IMR-90 (cell line): Measurements from ENCODE around the gene SGSM2. TPM values are rescaled to one million over a fixed set of nuclear protein-coding genes. Genes with fewer than 3 reads are reported as not detected.

ENCODE experiments used
- ATAC-seq: fragments of 200-7000 bp; cut with Tn5 transposase; 2 replicates; pipeline ENCODE4 v1.9.1; 2020; ENCODE audit warnings: low read depth, mild to moderate bottlenecking, moderate library complexity
- BruUV-seq: library from RNA; stranded (reverse); fragments of 400-500 nt; replicated peaks from 2 replicates; lab custom pipeline; 2021; lab: Mats Ljungman, UMichigan
- CTCF ChIA-PET: fragments of 300-600 bp; formaldehyde crosslinking; extraction: SDS; loops from one replicate; lab custom pipeline; 2021; ENCODE audit warnings: antibody characterized with exemption; lab: Yijun Ruan, JAX
- POLR2A ChIA-PET: fragments of 300-600 bp; sonication (Branson Sonifier 250); formaldehyde crosslinking; loops from one replicate; lab custom pipeline; 2022; ENCODE audit warnings: antibody characterized with exemption; ENCODE audit not compliant: unreplicated experiment; lab: Charles Lee
- DNase-seq: peaks from one replicate; pipeline ENCODE4 v3.0.0; 2013
- H2AFZ ChIP-seq: replicated peaks from 2 replicates; pipeline ENCODE3; 2013; ENCODE audit warnings: low read length, mild to moderate bottlenecking; ENCODE audit not compliant: poor library complexity
- H2AK5ac ChIP-seq: 2 replicates; pipeline ENCODE4 v1.6.1; 2013; ENCODE audit warnings: low read depth, low read length, inconsistent platforms
- H2AK9ac ChIP-seq: replicated peaks from 2 replicates; pipeline ENCODE3; 2013; ENCODE audit warnings: mild to moderate bottlenecking, low read depth, low read length, moderate library complexity; ENCODE audit not compliant: poor library complexity
- H2BK120ac ChIP-seq: 2 replicates; pipeline ENCODE4 v1.6.1; 2013; ENCODE audit warnings: low read depth, low read length, inconsistent platforms
- H2BK15ac ChIP-seq: 3 replicates; pipeline ENCODE4 v1.6.1; 2013; ENCODE audit warnings: low read depth, low read length, inconsistent platforms
- H2BK20ac ChIP-seq: 2 replicates; pipeline ENCODE4 v1.6.1; 2013; ENCODE audit warnings: low read depth, mild to moderate bottlenecking, inconsistent platforms, low read length, moderate library complexity
- H2BK5ac ChIP-seq: 2 replicates; pipeline ENCODE4 v1.6.1; 2013; ENCODE audit warnings: mild to moderate bottlenecking, low read depth, low read length, inconsistent platforms; ENCODE audit not compliant: poor library complexity, severe bottlenecking
- H3K14ac ChIP-seq: replicated peaks from 2 replicates; pipeline ENCODE4 v1.6.1; 2013; ENCODE audit warnings: low read depth, low read length, inconsistent platforms
- H3K18ac ChIP-seq: 2 replicates; pipeline ENCODE4 v1.6.1; 2013; ENCODE audit warnings: low read depth, low read length, control low read depth
- H3K23ac ChIP-seq: 2 replicates; pipeline ENCODE4 v1.6.1; 2013; ENCODE audit warnings: low read depth, low read length, inconsistent platforms
- H3K27ac ChIP-seq: 2 replicates; pipeline ENCODE4 v1.5.1; 2013; ENCODE audit warnings: mild to moderate bottlenecking, control low read depth, low read length; ENCODE audit not compliant: insufficient read depth
- H3K27me3 ChIP-seq: 2 replicates; pipeline ENCODE4 v1.6.1; 2013; ENCODE audit warnings: low read length; ENCODE audit not compliant: control insufficient read depth, insufficient read depth
- H3K36me3 ChIP-seq: 2 replicates; pipeline ENCODE4 v1.6.1; 2013; ENCODE audit warnings: low read length, mixed read lengths; ENCODE audit not compliant: control insufficient read depth, insufficient read depth
- H3K4ac ChIP-seq: 2 replicates; pipeline ENCODE4 v1.6.1; 2013; ENCODE audit warnings: low read depth, low read length, inconsistent platforms
- H3K4me1 ChIP-seq: 2 replicates; pipeline ENCODE4 v1.6.1; 2013; ENCODE audit warnings: low read length, mixed read lengths; ENCODE audit not compliant: control insufficient read depth, insufficient read depth
- H3K4me2 ChIP-seq: 2 replicates; pipeline ENCODE4 v1.6.1; 2013; ENCODE audit warnings: low read depth, mild to moderate bottlenecking, control low read depth, low read length, moderate library complexity
- H3K4me3 ChIP-seq: 2 replicates; pipeline ENCODE4 v1.5.1; 2013; ENCODE audit warnings: low read depth, mild to moderate bottlenecking, control low read depth, low read length, moderate library complexity; ENCODE audit not compliant: insufficient read depth
- H3K56ac ChIP-seq: 2 replicates; pipeline ENCODE4 v1.6.1; 2013; ENCODE audit warnings: low read length, inconsistent platforms; ENCODE audit not compliant: insufficient read depth; ENCODE audit errors: extremely low read depth
- H3K79me1 ChIP-seq, 2 experiments: 2 replicates each; pipeline ENCODE4 v1.6.1; 2013; ENCODE audit warnings: low read length in 2 of 2, inconsistent platforms in 1 of 2, low read depth in 1 of 2
- H3K9ac ChIP-seq: 2 replicates; pipeline ENCODE4 v1.6.1; 2013; ENCODE audit warnings: low read depth, low read length, control low read depth
- H3K9me1 ChIP-seq: 2 replicates; pipeline ENCODE4 v1.6.1; 2013; ENCODE audit warnings: low read length, inconsistent platforms; ENCODE audit not compliant: insufficient read depth
- H3K9me3 ChIP-seq: 2 replicates; pipeline ENCODE4 v1.6.1; 2013; ENCODE audit warnings: low read length; ENCODE audit not compliant: control insufficient read depth, insufficient read depth
- H4K20me1 ChIP-seq: 2 replicates; pipeline ENCODE4 v1.6.1; 2013; ENCODE audit warnings: low read length, inconsistent platforms; ENCODE audit not compliant: insufficient read depth
- H4K5ac ChIP-seq: 2 replicates; pipeline ENCODE4 v1.6.1; 2013; ENCODE audit warnings: mild to moderate bottlenecking, low read depth, low read length, control low read depth
- H4K8ac ChIP-seq, 2 experiments: 2 replicates each; pipeline ENCODE4 v1.6.1; 2013; ENCODE audit warnings: low read depth in 2 of 2, low read length in 2 of 2, control low read depth in 1 of 2, inconsistent platforms in 1 of 2
- H4K91ac ChIP-seq: 2 replicates; pipeline ENCODE4 v1.6.1; 2013; ENCODE audit warnings: low read depth, low read length, inconsistent platforms; ENCODE audit not compliant: insufficient read depth
- RAD21 ChIP-seq: IDR thresholded peaks from 2 replicates; pipeline ENCODE4 v1.6.1; 2012; ENCODE audit warnings: low read length, improper control_type of control experiment
- WGBS, 2 experiments: methylation state at CpG; one replicate each; pipeline versions ENCODE4 v1.1.5 to v1.1.7; 2013; ENCODE audit warnings: missing lambda C conversion rate in 2 of 2; ENCODE audit not compliant: insufficient read length in 1 of 2; ENCODE audit errors: extremely low coverage in 2 of 2; 5-methylcytosine and 5-hydroxymethylcytosine counted together
- dilution Hi-C: fragments of 300-500 bp; cut with HindIII; formaldehyde crosslinking; loops from one replicate; pipeline ENCODE4 v1.14.3; 2018; ENCODE audit warnings: low sequenced_read_pairs; ENCODE audit not compliant: unreplicated experiment
- in situ Hi-C: fragments of 300-500 bp; cut with MboI; formaldehyde crosslinking; loops from 3 replicates; pipeline ENCODE4 v1.14.3; 2019; ENCODE audit warnings: low sequenced_read_pairs, inconsistent platforms, mixed read lengths
- intact Hi-C: fragments of 100-400 bp; cut with micrococcal nuclease; formaldehyde crosslinking; loops from 2 replicates; pipeline ENCODE4 v1.10.0; 2022
- polyA plus RNA-seq, 3 experiments: library from polyadenylated mRNA; depleted of rRNA; stranded (reverse); fragments of >200 nt; gene quantifications; 2 replicates each; pipeline ENCODE4 v1.2.3, GENCODE V29; 2012; ENCODE audit warnings: low replicate concordance in 1 of 3
- total RNA-seq: library from RNA; depleted of rRNA; stranded (reverse); fragments of >200 nt; gene quantifications from 2 replicates; pipeline ENCODE4 v1.2.3, GENCODE V29; 2012
- TF ChIP-seq, protein P1 (sequence below): conservative IDR thresholded peaks from 2 replicates; pipeline ENCODE4 v1.5.1; 2012; ENCODE audit warnings: mild to moderate bottlenecking, low read depth, low read length, improper control_type of control experiment

SGSM2 gene
- total and polyA plus RNA-seq, 2 of the 4 experiments (the other 2 are of a cell fraction) = 13.6 to 81.2 TPM

DNA sequence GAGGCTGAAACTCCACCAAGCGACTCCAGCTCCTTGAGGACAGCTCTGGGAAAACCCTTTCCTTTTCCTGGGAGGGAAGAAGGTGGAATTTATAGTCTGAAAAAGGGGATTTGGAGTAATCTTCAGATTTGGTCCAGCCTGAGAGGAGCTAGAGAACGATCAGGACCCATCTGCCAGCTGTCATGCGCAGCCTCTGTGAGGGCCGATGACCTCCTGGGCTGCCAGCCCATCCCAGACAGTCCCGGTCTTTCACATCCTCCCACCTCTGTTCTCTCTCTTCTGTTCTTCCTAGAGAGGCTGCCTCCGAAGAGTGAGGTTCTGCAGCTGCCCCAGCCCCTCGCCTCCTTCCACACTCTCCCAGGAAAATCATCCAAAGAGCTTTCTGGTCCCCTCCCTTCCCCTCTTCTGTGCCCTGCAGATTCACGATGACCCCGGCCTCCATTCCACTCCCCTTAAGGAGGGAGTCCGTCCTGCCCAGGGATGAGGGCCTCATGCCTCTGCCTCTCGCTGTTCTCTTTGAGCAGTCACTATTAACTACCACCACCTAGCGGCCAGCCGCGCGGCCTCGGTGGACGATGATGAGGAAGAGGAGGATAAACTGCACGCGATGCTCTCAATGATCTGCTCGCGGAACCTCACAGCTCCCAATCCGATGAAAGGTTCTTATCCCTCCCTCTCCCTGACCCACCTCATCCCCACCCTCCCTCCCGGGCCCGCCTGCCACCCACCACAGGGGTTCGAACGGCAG, 29.6 kb downstream of the SGSM2 start:
- ATAC-seq = 0 out of 2 replicates have a peak, but pooled peaks have one; percentile 12
- Histone ChIP-seq H2BK120ac (no peak overlapping the region), H3K9me3 (no peaks in the 10 kb centered on the region), H3K56ac (no peak overlapping the region), H2BK15ac (no peak overlapping the region), H2BK5ac (no peak overlapping the region), H3K9me1 (no peaks in the 10 kb centered on the region), H3K27ac (no peak overlapping the region), H4K5ac (no peak overlapping the region), H3K18ac (no peak overlapping the region), H4K20me1 (peaks cover 4% of the 10 kb centered on the region; the same call in 1 of the 2 replicates), H4K91ac (no peak overlapping the region), H3K27me3 (no peaks in the 10 kb centered on the region), H3K4ac (no peak overlapping the region), H2BK20ac (no peak overlapping the region), H3K4me3 (no peak overlapping the region), H3K9ac (no peak overlapping the region), H2AK5ac (no peak overlapping the region), H2AFZ (no peak overlapping the region), H3K36me3 (peaks cover 46% of the 10 kb centered on the region), H3K79me1 (no peaks in the 10 kb centered on the region; a peak in 1 of 4 replicates), H3K23ac (no peak overlapping the region), H2AK9ac (peak overlapping the region; percentile 65), H3K14ac (no peak overlapping the region), H3K4me1 (no peaks in the 10 kb centered on the region), H4K8ac (no peak overlapping the region), H3K4me2 (no peak overlapping the region)
- DNase-seq = no peak
- CTCF ChIA-PET = no interaction called here
- WGBS, 2 experiments = 70% methylated on average over 3 of the region's 26 CpGs; no CpG with 5 or more reads in 1 of the 2 experiments
- intact Hi-C loops (no loop called here), in situ Hi-C loops (no loop called here), dilution Hi-C loops (no loop called here)
- TF ChIP-seq, protein P1, sequence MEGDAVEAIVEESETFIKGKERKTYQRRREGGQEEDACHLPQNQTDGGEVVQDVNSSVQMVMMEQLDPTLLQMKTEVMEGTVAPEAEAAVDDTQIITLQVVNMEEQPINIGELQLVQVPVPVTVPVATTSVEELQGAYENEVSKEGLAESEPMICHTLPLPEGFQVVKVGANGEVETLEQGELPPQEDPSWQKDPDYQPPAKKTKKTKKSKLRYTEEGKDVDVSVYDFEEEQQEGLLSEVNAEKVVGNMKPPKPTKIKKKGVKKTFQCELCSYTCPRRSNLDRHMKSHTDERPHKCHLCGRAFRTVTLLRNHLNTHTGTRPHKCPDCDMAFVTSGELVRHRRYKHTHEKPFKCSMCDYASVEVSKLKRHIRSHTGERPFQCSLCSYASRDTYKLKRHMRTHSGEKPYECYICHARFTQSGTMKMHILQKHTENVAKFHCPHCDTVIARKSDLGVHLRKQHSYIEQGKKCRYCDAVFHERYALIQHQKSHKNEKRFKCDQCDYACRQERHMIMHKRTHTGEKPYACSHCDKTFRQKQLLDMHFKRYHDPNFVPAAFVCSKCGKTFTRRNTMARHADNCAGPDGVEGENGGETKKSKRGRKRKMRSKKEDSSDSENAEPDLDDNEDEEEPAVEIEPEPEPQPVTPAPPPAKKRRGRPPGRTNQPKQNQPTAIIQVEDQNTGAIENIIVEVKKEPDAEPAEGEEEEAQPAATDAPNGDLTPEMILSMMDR = 0 out of 2 replicates have a peak, but pooled peaks have one; percentile 10
- TF ChIP-seq RAD21 = no peak
- POLR2A ChIA-PET = no interaction called here
- BruUV-seq = no TSS peak
